OCI-LY3 (cell line): ENCODE data around the gene ASIC4.

Experiments used
- H2AFZ ChIP-seq: fragments of 200-600, 300-600 bp; shearing (Covaris generic); 2 replicates; pipeline ENCODE4 v1.6.0; 2014; ENCODE audit warnings: antibody characterized with exemption, low read depth, low read length
- H3K27ac ChIP-seq: fragments of 200-600, 300-600 bp; sonication (generic); 2 replicates; pipeline ENCODE4 v1.5.1; 2014; ENCODE audit warnings: mild to moderate bottlenecking, low read length, moderate library complexity, mixed read lengths
- H3K27me3 ChIP-seq: fragments of 200-600, 300-600 bp; sonication (generic); 2 replicates; pipeline ENCODE4 v1.6.1; 2014; ENCODE audit warnings: low read depth, low read length, mixed read lengths
- H3K36me3 ChIP-seq: fragments of 200-600, 300-600 bp; sonication (generic); replicated peaks from 2 replicates; pipeline ENCODE3; 2014; ENCODE audit warnings: low read depth, low read length, mixed read lengths
- H3K4me1 ChIP-seq: fragments of 300-600, 200-600 bp; sonication (generic); 2 replicates; pipeline ENCODE4 v1.6.1; 2014; ENCODE audit warnings: low read length, mixed read lengths
- H3K4me2 ChIP-seq: fragments of 200-600, 300-600 bp; sonication (generic); 2 replicates; pipeline ENCODE4 v1.6.1; 2014; ENCODE audit warnings: low read length, mixed read lengths
- H3K4me3 ChIP-seq: fragments of 300-600, 200-600 bp; sonication (generic); 2 replicates; pipeline ENCODE4 v1.5.1; 2014; ENCODE audit warnings: antibody characterized with exemption, mild to moderate bottlenecking, low read length, moderate library complexity
- H3K79me2 ChIP-seq: fragments of 300-600, 200-600 bp; shearing (Covaris generic); 2 replicates; pipeline ENCODE4 v1.6.1; 2014; ENCODE audit warnings: mild to moderate bottlenecking, low read length, mixed read lengths
- H3K9ac ChIP-seq: fragments of 300-600, 200-600 bp; shearing (Covaris generic); 2 replicates; pipeline ENCODE4 v1.6.0; 2014; ENCODE audit warnings: mild to moderate bottlenecking, low read length, moderate library complexity
- H3K9me3 ChIP-seq: fragments of 200-600, 300-600 bp; shearing (Covaris generic); 2 replicates; pipeline ENCODE4 v1.6.1; 2014; ENCODE audit warnings: low read length, mixed read lengths; ENCODE audit not compliant: insufficient read depth
- H4K20me1 ChIP-seq: fragments of 200-600, 300-600 bp; sonication (generic); 2 replicates; pipeline ENCODE4 v1.6.1; 2016; ENCODE audit warnings: low read length, mixed read lengths; ENCODE audit not compliant: insufficient read depth
- CTCF ChIP-seq: fragments of 200-600, 300-600 bp; sonication (generic); IDR thresholded peaks from 2 replicates; pipeline ENCODE4 v1.5.1; 2014; ENCODE audit warnings: antibody characterized with exemption, low read length, low read depth
- EZH2phosphoT487 ChIP-seq: fragments of 200-600 bp; shearing (Covaris generic); IDR thresholded peaks from 2 replicates; pipeline ENCODE4 v1.6.1; 2018; ENCODE audit warnings: antibody characterized with exemption, mixed run types, low read depth

Gene ASIC4

GRCh38 chr2:219530048-219530963 is 16.0 kb downstream of the ASIC4 start:
- TF ChIP-seq CTCF (peak; percentile 77), EZH2phosphoT487 (no peak)
- H3K27ac ChIP-seq, result no peak overlapping the region
- H4K20me1 ChIP-seq, result no peaks in the 10 kb centered on the region
- H3K9me3 ChIP-seq, result no peaks in the 10 kb centered on the region
- H3K4me2 ChIP-seq, result peak overlapping the region; percentile 50
- H3K27me3 ChIP-seq, result peaks cover 37% of the 10 kb centered on the region
- H3K4me1 ChIP-seq, result no peaks in the 10 kb centered on the region
- no peak overlapping the region for H3K4me3 ChIP-seq
- no peaks in the 10 kb centered on the region for H3K79me2 ChIP-seq
- H2AFZ ChIP-seq, result no peak overlapping the region
- no peaks in the 10 kb centered on the region for H3K36me3 ChIP-seq
- no peak overlapping the region for H3K9ac ChIP-seq

GRCh38 chr2:219531639-219532377 is 17.5 kb downstream of the ASIC4 start:
- Histone ChIP-seq H3K79me2 (no peaks in the 10 kb centered on the region), H3K36me3 (no peaks in the 10 kb centered on the region), H3K27me3 (peaks cover 33% of the 10 kb centered on the region), H3K4me1 (no peaks in the 10 kb centered on the region), H3K9me3 (no peaks in the 10 kb centered on the region), H3K9ac (no peak overlapping the region), H3K27ac (no peak overlapping the region), H2AFZ (no peak overlapping the region), H4K20me1 (no peaks in the 10 kb centered on the region), H3K4me3 (no peak overlapping the region), H3K4me2 (no peak overlapping the region)
- TF ChIP-seq CTCF (no peak), EZH2phosphoT487 (no peak)

DNA sequence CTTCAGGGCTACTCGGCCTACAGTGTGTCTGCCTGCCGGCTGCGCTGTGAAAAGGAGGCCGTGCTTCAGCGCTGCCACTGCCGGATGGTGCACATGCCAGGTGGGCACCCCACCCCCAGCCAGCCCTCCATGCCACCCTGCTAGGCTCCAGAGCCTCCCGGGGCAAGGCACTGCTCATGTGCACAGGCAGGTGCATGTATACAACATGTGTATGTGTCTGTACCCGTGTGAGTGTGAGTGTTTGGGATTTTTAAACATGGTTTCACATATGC is 18.0 kb downstream of the ASIC4 start:
- H4K20me1 ChIP-seq, result no peaks in the 10 kb centered on the region
- H3K9ac ChIP-seq, result no peak overlapping the region
- no peaks in the 10 kb centered on the region for H3K79me2 ChIP-seq
- H3K36me3 ChIP-seq, result no peaks in the 10 kb centered on the region
- H3K4me2 ChIP-seq, result no peak overlapping the region
- H2AFZ ChIP-seq, result no peak overlapping the region
- H3K27me3 ChIP-seq, result peaks cover 28% of the 10 kb centered on the region
- no peak overlapping the region for H3K27ac ChIP-seq
- TF ChIP-seq CTCF, result no peak
- TF ChIP-seq EZH2phosphoT487, result no peak
- no peak overlapping the region for H3K4me3 ChIP-seq
- no peaks in the 10 kb centered on the region for H3K4me1 ChIP-seq
- no peaks in the 10 kb centered on the region for H3K9me3 ChIP-seq

DNA sequence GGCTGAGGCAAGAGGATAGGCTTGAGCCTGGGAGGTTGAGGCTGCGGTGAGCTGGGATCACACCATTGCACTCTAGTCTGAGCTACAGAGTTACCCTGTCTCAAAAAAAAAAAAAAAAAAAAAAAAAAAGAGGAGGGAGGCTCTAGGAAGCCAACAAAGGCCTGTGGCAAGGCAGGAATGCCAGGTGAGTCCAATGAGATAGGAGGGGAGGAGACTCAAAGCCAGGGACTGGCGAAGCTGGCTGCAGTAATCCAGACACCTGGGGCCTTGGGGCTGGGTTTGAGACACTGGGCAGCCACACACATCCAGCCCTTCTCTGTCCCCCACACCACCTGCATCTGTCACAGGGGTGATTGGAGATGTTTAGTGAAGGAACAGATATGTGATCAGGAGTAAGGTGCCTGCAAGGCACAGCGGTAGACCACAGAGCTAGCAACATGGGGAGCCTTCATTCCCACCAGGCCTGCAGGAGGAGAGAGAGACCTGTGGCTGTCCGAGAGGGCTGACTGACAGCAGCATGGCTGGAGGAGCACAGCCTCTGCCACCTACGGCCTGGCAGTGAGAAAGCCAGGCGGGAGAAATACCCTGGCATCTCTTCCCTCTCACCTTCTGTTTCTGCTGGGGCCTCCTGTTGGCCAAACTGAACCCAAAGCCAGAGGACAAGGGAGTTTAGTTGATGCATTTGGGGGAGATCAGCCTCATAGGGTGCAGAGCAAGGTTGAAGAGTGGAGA is 19.8 kb downstream of the ASIC4 start:
- Histone ChIP-seq H3K27ac (no peak overlapping the region), H2AFZ (no peak overlapping the region)

More for the DNA sequence above, 19.8 kb downstream of the ASIC4 start:
- H3K4me2 ChIP-seq, result no peak overlapping the region
- TF ChIP-seq EZH2phosphoT487 (no peak), CTCF (no peak)
- no peaks in the 10 kb centered on the region for H3K36me3 ChIP-seq
- no peaks in the 10 kb centered on the region for H3K79me2 ChIP-seq
- peaks cover 18% of the 10 kb centered on the region for H3K27me3 ChIP-seq
- no peaks in the 10 kb centered on the region for H4K20me1 ChIP-seq
- no peak overlapping the region for H3K9ac ChIP-seq
- no peaks in the 10 kb centered on the region for H3K9me3 ChIP-seq
- no peaks in the 10 kb centered on the region for H3K4me1 ChIP-seq
- no peak overlapping the region for H3K4me3 ChIP-seq
